Measurements from ENCODE around the gene REV1. TPM values are rescaled to one million over a fixed set of nuclear protein-coding genes. Genes with fewer than 3 reads are reported as not detected.

The REV1 gene
- total RNA-seq, 2 donors from 2014 or later = 49.5 to 63.5 TPM

- DNase-seq (ENCODE audit: low spot score) = no peak
- Histone ChIP-seq H3K27me3 (replicated peaks; ENCODE audit: insufficient read depth) (no peaks in the 10 kb centered on the region), H3K4me3 (no peak overlapping the region), H3K9me3 (no peaks in the 10 kb centered on the region), H3K27ac (no peak overlapping the region), H3K4me1 (replicated peaks) (no peaks in the 10 kb centered on the region), H3K36me3 (peaks cover 0 to 4% of the 10 kb centered on the region in 2 donors)
- intact Hi-C loops (cut with DNase I) = no loop called here
- WGBS = 94% methylated on average over 4 of the region's 4 CpGs
- TF ChIP-seq CTCF (IDR thresholded peaks at IDR 0.05) = no peak
- no peak for TF ChIP-seq POLR2AphosphoS5 (IDR thresholded peaks at IDR 0.05)
- no peak for TF ChIP-seq POLR2A (IDR thresholded peaks at IDR 0.05)
Observed at GRCh38 chr2:99461828-99462483, 27.9 kb downstream of the REV1 start.

DNA sequence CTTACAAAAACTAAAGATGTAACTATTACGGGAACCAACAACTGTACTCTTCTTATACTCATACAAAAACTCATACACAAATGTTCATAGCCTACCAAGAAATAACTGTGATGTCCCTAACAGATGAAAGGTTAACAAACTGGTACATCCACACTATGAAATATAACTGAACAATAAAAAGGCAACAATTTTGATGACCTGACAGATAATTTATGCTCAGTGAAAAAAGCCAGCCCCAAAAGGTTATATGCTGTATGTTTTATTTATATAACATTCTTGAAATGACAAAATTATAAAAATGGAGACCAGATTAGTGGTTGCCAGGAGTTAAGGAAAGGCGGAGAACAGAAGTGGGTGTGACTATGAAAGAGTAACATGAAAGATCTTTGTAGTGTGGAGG is 31.3 kb downstream of the REV1 start:
- Histone ChIP-seq H3K9me3 (no peaks in the 10 kb centered on the region), H3K4me3 (no peak overlapping the region), H3K27ac (no peak overlapping the region), H3K27me3 (replicated peaks; ENCODE audit: insufficient read depth) (no peaks in the 10 kb centered on the region), H3K36me3 (peaks cover 0 to 4% of the 10 kb centered on the region in 2 donors), H3K4me1 (replicated peaks) (no peaks in the 10 kb centered on the region)
- no peak for TF ChIP-seq POLR2A (IDR thresholded peaks at IDR 0.05)
- 79% methylated on average over 2 of the region's 2 CpGs for WGBS
- DNase-seq (ENCODE audit: low spot score) = no peak
- intact Hi-C loops (cut with DNase I) = no loop called here

GRCh38 chr2:99451686-99452085 is 38.1 kb downstream of the REV1 start:
- Histone ChIP-seq H3K4me3 (no peak overlapping the region), H3K9me3 (no peaks in the 10 kb centered on the region), H3K27ac (no peak overlapping the region), H3K4me1 (replicated peaks) (no peaks in the 10 kb centered on the region), H3K36me3 (no peaks in the 10 kb centered on the region), H3K27me3 (replicated peaks; ENCODE audit: insufficient read depth) (no peaks in the 10 kb centered on the region)
- WGBS = 61% methylated on average over 4 of the region's 4 CpGs
- intact Hi-C loops (cut with DNase I) = no loop called here
- DNase-seq (ENCODE audit: low spot score) = no peak
- TF ChIP-seq CTCF (IDR thresholded peaks at IDR 0.05) (no peak), POLR2AphosphoS5 (IDR thresholded peaks at IDR 0.05) (no peak), POLR2A (IDR thresholded peaks at IDR 0.05) (no peak)

DNA sequence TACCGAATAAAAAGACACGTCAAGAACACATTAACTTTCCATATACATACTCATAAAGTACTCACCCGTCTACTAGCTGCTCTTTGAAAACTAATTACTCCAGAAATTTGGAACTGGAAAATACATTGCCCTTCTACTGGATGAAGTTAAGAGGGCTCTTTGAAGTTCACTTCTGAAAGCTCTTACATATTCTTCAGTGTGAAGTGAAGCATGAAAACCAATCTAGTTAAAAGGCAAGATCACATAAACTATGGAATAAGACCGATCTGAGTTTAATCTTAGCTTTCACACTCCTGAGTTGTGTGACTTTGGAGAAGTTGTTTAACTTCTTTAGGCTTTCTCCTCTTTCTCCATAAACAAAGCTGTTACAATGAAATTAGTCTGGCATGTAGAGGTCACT is 38.5 kb downstream of the REV1 start:
- intact Hi-C loops (cut with DNase I) = no loop called here
- no peak for TF ChIP-seq POLR2AphosphoS5 (IDR thresholded peaks at IDR 0.05)
- TF ChIP-seq CTCF (IDR thresholded peaks at IDR 0.05) = no peak
- no peak for DNase-seq (ENCODE audit: low spot score)
- Histone ChIP-seq H3K4me1 (replicated peaks) (no peaks in the 10 kb centered on the region), H3K27me3 (replicated peaks; ENCODE audit: insufficient read depth) (no peaks in the 10 kb centered on the region), H3K36me3 (no peaks in the 10 kb centered on the region), H3K4me3 (no peak overlapping the region), H3K27ac (no peak overlapping the region), H3K9me3 (no peaks in the 10 kb centered on the region)
- WGBS = 35% methylated on average over 4 of the region's 4 CpGs

DNA sequence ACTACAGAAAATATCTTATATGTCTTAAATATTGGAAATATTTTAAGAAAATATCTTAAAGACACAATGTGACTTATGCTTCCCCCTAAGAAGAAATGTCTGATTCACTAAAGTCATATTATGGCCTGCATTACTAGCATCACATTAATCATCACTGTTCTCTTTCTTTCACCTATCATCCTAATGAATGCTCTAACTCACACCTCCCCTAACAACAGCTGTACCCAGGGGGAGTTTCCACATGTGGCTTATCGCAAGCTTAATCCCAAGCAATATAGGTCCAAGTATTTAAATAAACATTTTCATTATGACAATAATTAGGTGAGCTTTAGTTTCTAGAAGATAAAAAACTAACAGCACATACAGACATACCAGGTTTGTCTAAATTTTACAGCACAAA is 39.6 kb downstream of the REV1 start:
- H3K27ac ChIP-seq = no peak overlapping the region
- intact Hi-C loops (cut with DNase I) = no loop called here
- H3K9me3 ChIP-seq = no peaks in the 10 kb centered on the region
- no peak overlapping the region for H3K4me3 ChIP-seq
- no peak for DNase-seq (ENCODE audit: low spot score)
- no peaks in the 10 kb centered on the region for H3K27me3 ChIP-seq (replicated peaks; ENCODE audit: insufficient read depth)
- no peaks in the 10 kb centered on the region for H3K36me3 ChIP-seq
- 90% methylated on average over 1 of the region's 1 CpG for WGBS
- no peak for TF ChIP-seq POLR2A (IDR thresholded peaks at IDR 0.05)
- no peak for TF ChIP-seq CTCF (IDR thresholded peaks at IDR 0.05)
- no peak for TF ChIP-seq POLR2AphosphoS5 (IDR thresholded peaks at IDR 0.05)
- H3K4me1 ChIP-seq (replicated peaks) = no peaks in the 10 kb centered on the region
